ENCODE data around the gene BEST1. TPM values are rescaled to one million over a fixed set of nuclear protein-coding genes. Genes with fewer than 3 reads are reported as not detected.

The BEST1 gene
- total and polyA plus RNA-seq, 2 of the 13 experiments (the other 11 are each of a cell fraction or from before 2014, with no cell fraction given), result 0.09 to 0.65 TPM

- TF ChIP-seq LCORL (IDR thresholded peaks at IDR 0.05), result no peak
- TF ChIP-seq LCORL (CRISPR knock-in tag; IDR thresholded peaks at IDR 0.05), result peak; percentile 27; the same call in 1 of the 2 replicates
- 0 out of 2 replicates have a peak, but pooled peaks have one; percentile 9 for TF ChIP-seq MAZ (IDR thresholded peaks at IDR 0.05; ENCODE audit: borderline replicate concordance, low read depth, low read length)
- peak; percentile 25; the same call in 1 of the 2 replicates for TF ChIP-seq MAZ (CRISPR knock-in tag; IDR thresholded peaks at IDR 0.05; ENCODE audit: low read depth)
- TF ChIP-seq ZBTB4 (CRISPR knock-in tag; IDR thresholded peaks at IDR 0.05; ENCODE audit: borderline replicate concordance), result peak; percentile 80; the same call in 1 of the 2 replicates
- peak; percentile 60 for TF ChIP-seq HDAC1 (CRISPR knock-in tag; IDR thresholded peaks at IDR 0.05)
- no peak for TF ChIP-seq ZSCAN29 (CRISPR knock-in tag; conservative IDR thresholded peaks at IDR 0.05)
- TF ChIP-seq SNAPC2 (CRISPR knock-in tag; IDR thresholded peaks at IDR 0.05), result no peak
- no peak for TF ChIP-seq ZNF670 (CRISPR knock-in tag; IDR thresholded peaks at IDR 0.05; ENCODE audit: borderline replicate concordance)
- no peak for TF ChIP-seq WIZ (CRISPR knock-in tag; IDR thresholded peaks at IDR 0.05)
- no peak for TF ChIP-seq ZNF784 (CRISPR knock-in tag; IDR thresholded peaks at IDR 0.05; ENCODE audit: borderline replicate concordance)
- TF ChIP-seq FOXP1 (IDR thresholded peaks at IDR 0.05), result no peak
- TF ChIP-seq FOXP1 (CRISPR knock-in tag; IDR thresholded peaks at IDR 0.05), result peak; percentile 72
- TF ChIP-seq THAP7 (CRISPR knock-in tag; IDR thresholded peaks at IDR 0.05), result no peak
- no peak for TF ChIP-seq ZNF674 (CRISPR knock-in tag; IDR thresholded peaks at IDR 0.05; ENCODE audit: low read depth)
- no peak for TF ChIP-seq TFDP1 (CRISPR knock-in tag; IDR thresholded peaks at IDR 0.05; ENCODE audit: borderline replicate concordance)
- no peak for TF ChIP-seq ZNF3 (CRISPR knock-in tag; IDR thresholded peaks at IDR 0.05)
These were observed 50.6 kb downstream of the BEST1 start (continued) for GRCh38 chr11:62000539-62001446.
